ENCODE measurements around the gene RYR2. TPM values are rescaled to one million over a fixed set of nuclear protein-coding genes. Genes with fewer than 3 reads are reported as not detected.

RYR2 gene
- total and polyA plus RNA-seq, 2 donors (not counting 1 experiment from before 2014, with no cell fraction given) = not detected

- no peak overlapping the region for H3K4me3 ChIP-seq (ENCODE audit: control extremely low read depth in 1 of 5, extremely low read depth in 1 of 5, insufficient read depth in 1 of 5, low read depth in 2 of 5, low read length in 4 of 5)
- ATAC-seq (ENCODE audit: low read depth) (no peak), DNase-seq (no peak)
- no peak overlapping the region for H3K27ac Mint-ChIP-seq
- no peaks in the 10 kb centered on the region for H3K79me2 ChIP-seq (ENCODE audit: control insufficient read depth, insufficient read depth, low read length)
- intact Hi-C loops (cut with micrococcal nuclease) = no loop called here
- no peaks in the 10 kb centered on the region for H3K27me3 ChIP-seq (replicated peaks in 1 of 4; ENCODE audit: control extremely low read depth in 1 of 4, control insufficient read depth in 3 of 4, insufficient read depth in 4 of 4, low read length in 3 of 4)
- ChIA-PET CTCF (no interaction called here), POLR2A (no interaction called here)
- no peak overlapping the region for H3K9ac ChIP-seq (ENCODE audit: low read length)
- H3K27ac ChIP-seq (ENCODE audit: low read length in 2 of 2) = no peak overlapping the region
- H4K20me1 ChIP-seq (ENCODE audit: control insufficient read depth, insufficient read depth, low read length, poor library complexity, severe bottlenecking) = no peaks in the 10 kb centered on the region
- no peaks in the 10 kb centered on the region for H3K9me3 Mint-ChIP-seq (ENCODE audit: insufficient read depth)
- H2AFZ ChIP-seq (ENCODE audit: insufficient read depth, low read depth, low read length, poor library complexity, severe bottlenecking) = no peak overlapping the region
- H3K4me2 ChIP-seq (replicated peaks; ENCODE audit: low read depth, low read length, poor library complexity, severe bottlenecking) = no peak overlapping the region
- H3K4me3 Mint-ChIP-seq = no peak overlapping the region
- no peaks in the 10 kb centered on the region for H3K36me3 ChIP-seq (replicated peaks in 1 of 2; ENCODE audit: control extremely low read depth in 1 of 2, control insufficient read depth in 1 of 2, extremely low read depth in 1 of 2, insufficient read depth in 2 of 2, low read length in 1 of 2)
- no peaks in the 10 kb centered on the region for H3K27me3 Mint-ChIP-seq
- H3K4me1 ChIP-seq (ENCODE audit: control insufficient read depth in 2 of 2, insufficient read depth in 2 of 2, low read length in 2 of 2) = no peaks in the 10 kb centered on the region
- 100% methylated on average over 1 of the region's 4 CpGs for WGBS (ENCODE audit: insufficient coverage)
- H3K9me3 ChIP-seq (ENCODE audit: control extremely low read depth in 1 of 3, control insufficient read depth in 2 of 3, insufficient read depth in 1 of 3, low read length in 2 of 3) = no peaks in the 10 kb centered on the region
- TF ChIP-seq EZH2 (IDR thresholded peaks at IDR 0.05; ENCODE audit: borderline replicate concordance, insufficient read depth, low read depth, low read length, poor library complexity, severe bottlenecking) (no peak), CTCF (IDR thresholded peaks at IDR 0.05) (no peak)
- no peaks in the 10 kb centered on the region for H3K4me1 Mint-ChIP-seq
Observed at GRCh38 chr1:237671262-237671661, 629.3 kb downstream of the RYR2 start.

- no peak overlapping the region for H2AFZ ChIP-seq (ENCODE audit: insufficient read depth, low read depth, low read length, poor library complexity, severe bottlenecking)
- ATAC-seq (ENCODE audit: low read depth) (no peak), DNase-seq (no peak)
- H3K9me3 Mint-ChIP-seq (ENCODE audit: insufficient read depth) = no peaks in the 10 kb centered on the region
- H3K27ac Mint-ChIP-seq = no peak overlapping the region
- H3K9me3 ChIP-seq (ENCODE audit: control extremely low read depth in 1 of 3, control insufficient read depth in 2 of 3, insufficient read depth in 1 of 3, low read length in 2 of 3) = no peaks in the 10 kb centered on the region
- H3K4me1 ChIP-seq (ENCODE audit: control insufficient read depth in 2 of 2, insufficient read depth in 2 of 2, low read length in 2 of 2) = no peaks in the 10 kb centered on the region
- no peak overlapping the region for H3K4me3 Mint-ChIP-seq
- no peaks in the 10 kb centered on the region for H3K4me1 Mint-ChIP-seq
- TF ChIP-seq CTCF (IDR thresholded peaks at IDR 0.05) = no peak
- no peak for TF ChIP-seq EZH2 (IDR thresholded peaks at IDR 0.05; ENCODE audit: borderline replicate concordance, insufficient read depth, low read depth, low read length, poor library complexity, severe bottlenecking)
- no CpG with 5 or more reads among the region's 6 CpGs for WGBS (ENCODE audit: insufficient coverage)
- no peaks in the 10 kb centered on the region for H3K36me3 ChIP-seq (replicated peaks in 1 of 2; ENCODE audit: control extremely low read depth in 1 of 2, control insufficient read depth in 1 of 2, extremely low read depth in 1 of 2, insufficient read depth in 2 of 2, low read length in 1 of 2)
- H4K20me1 ChIP-seq (ENCODE audit: control insufficient read depth, insufficient read depth, low read length, poor library complexity, severe bottlenecking) = no peaks in the 10 kb centered on the region
- H3K27me3 Mint-ChIP-seq = no peaks in the 10 kb centered on the region
- H3K79me2 ChIP-seq (ENCODE audit: control insufficient read depth, insufficient read depth, low read length) = no peaks in the 10 kb centered on the region
- no peak overlapping the region for H3K4me2 ChIP-seq (replicated peaks; ENCODE audit: low read depth, low read length, poor library complexity, severe bottlenecking)
- intact Hi-C loops (cut with micrococcal nuclease) = no loop called here
- H3K4me3 ChIP-seq (ENCODE audit: control extremely low read depth in 1 of 5, extremely low read depth in 1 of 5, insufficient read depth in 1 of 5, low read depth in 2 of 5, low read length in 4 of 5) = no peak overlapping the region
- POLR2A ChIA-PET = no interaction called here
- no peak overlapping the region for H3K27ac ChIP-seq (ENCODE audit: low read length in 2 of 2)
- H3K9ac ChIP-seq (ENCODE audit: low read length) = no peak overlapping the region
- CTCF ChIA-PET = no interaction called here
- H3K27me3 ChIP-seq (replicated peaks in 1 of 4; ENCODE audit: control extremely low read depth in 1 of 4, control insufficient read depth in 3 of 4, insufficient read depth in 4 of 4, low read length in 3 of 4) = no peaks in the 10 kb centered on the region
Observed at GRCh38 chr1:237671935-237672334, 630.0 kb downstream of the RYR2 start.
